Activated T-cell treated with anti-CD3 and anti-CD28 coated beads for 4 hours (primary cell): ENCODE measurements around the gene RGS7.
"Not testable (repeated sequence)": the region's sequence is repeated elsewhere in the genome, so short reads cannot be mapped to it uniquely, and the experiment has no call there.

ENCODE experiments used
- DNase-seq: peaks from one replicate; pipeline ENCODE4 v3.0.0-alpha.2; 2020

Gene RGS7

DNA sequence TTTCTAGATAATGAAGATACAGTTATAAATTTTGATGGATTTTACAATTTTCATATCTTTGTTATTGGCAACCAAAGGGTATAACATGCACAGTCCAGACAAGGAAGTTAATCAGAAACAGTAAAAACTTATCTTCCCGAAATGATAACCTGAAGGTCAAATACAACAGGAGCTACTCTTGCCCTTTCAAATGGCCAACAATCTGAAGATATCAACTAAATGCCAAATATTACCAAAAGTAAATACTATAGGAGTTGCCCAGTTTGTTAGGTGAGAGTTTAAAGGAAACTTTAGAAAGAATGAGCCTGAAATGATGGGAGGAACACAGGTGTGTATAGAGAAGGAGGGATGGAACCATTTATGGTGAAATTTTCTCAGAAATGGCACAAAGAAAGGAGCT is 153.2 kb downstream of the RGS7 start:
- no peak for DNase-seq

- DNase-seq, result no peak
Measured at GRCh38 chr1:241202401-241202800, 154.6 kb downstream of the RGS7 start.

DNA sequence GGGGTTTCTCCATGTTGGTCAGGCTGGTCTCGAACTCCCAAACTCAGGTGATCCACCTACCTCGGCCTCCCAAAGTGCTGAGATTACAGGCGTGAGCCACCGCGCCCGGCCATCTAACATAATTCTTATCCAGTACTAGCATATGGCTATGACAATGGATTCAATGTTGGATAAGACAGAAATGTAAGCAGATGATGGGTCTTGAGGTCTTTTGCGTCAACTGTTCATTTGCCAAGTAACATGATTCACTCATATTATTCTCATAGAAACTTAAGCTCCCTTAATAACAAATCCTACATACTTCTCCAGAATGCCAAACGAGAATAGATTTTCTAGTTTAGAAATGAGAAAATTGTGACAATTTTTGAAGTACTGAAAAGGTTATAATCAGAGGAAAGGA is 170.3 kb downstream of the RGS7 start:
- no peak for DNase-seq

DNA sequence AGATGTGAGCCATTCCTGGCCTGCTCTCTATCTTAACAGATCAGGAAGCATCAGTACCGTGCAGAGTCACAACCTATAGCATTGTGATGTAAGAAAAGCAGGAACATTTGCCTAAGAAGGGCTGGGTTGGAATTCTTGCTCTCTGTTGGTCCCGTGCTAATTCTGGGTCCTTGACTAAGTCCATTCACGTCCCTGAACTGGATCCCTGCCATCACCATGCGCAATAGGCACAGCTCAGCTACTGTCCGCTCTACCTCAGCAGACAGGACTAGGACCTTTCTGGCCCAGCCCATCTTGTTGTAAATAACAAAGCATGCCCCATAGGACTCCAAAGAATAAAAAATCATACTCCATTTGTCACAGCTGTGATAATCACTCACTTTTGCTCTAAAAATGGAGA is 175.0 kb downstream of the RGS7 start:
- DNase-seq, result no peak

- no peak for DNase-seq
Measured at GRCh38 chr1:241181471-241181870, 175.5 kb downstream of the RGS7 start.

DNA sequence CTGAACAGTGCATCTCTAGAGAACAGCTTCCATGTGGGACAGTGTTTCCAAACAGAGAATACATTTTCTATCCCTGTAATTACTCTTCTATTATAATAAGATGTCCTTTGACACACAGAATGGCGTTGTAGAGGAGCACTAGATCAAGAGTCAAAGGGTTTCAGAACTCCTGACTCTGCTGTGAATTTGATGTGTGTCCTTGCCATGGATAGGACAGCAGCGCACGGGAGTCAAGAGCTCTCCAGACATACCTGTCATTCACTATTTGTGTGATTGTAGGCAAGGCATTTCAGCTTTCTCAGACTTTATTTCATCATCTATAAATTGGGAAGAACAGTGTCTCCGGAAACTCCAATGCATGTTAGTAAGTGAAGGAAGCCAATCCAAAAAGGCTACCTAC is 176.4 kb downstream of the RGS7 start:
- DNase-seq, result no peak

DNA sequence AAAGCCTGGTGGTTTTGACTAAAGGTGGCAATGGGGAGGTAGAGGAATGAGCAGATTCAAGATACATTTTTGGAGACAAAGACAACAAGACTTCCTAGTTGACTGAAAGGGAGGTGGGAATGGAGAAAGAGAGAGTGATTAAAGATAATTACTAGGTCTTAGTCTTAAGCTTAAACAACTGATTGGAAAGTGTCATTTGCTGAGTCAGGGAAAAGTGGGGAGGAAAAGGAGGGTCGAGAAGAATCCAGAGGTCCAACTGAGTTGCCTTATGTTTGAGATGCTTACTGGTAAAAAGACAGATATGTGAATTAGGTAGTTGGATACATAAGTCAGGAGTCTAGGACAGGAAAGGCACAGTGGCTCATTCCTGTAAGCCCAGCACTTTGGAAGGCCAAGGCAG is 179.3 kb downstream of the RGS7 start:
- no peak for DNase-seq

DNA sequence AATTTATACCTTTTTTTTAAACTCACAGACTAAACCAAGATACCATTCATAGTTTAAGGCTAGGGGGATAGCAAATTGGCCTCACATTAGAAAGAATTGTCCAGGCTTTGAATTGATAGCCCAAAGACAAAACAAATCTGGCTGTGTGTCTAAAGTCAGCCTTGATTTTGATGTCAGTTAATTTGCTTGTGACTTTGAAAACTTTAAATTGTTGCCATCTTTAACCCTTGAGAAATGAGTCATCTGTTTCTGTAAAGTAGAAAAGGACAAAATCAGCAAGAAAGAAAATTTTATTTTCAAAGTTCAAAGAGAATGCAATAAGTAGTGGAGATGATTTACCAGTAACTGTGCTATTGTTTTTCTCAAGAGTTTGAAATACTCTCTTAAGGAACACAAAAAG is 184.5 kb downstream of the RGS7 start:
- DNase-seq, result no peak

- no peak for DNase-seq
Measured at GRCh38 chr1:241171991-241172390, 185.0 kb downstream of the RGS7 start.

DNA sequence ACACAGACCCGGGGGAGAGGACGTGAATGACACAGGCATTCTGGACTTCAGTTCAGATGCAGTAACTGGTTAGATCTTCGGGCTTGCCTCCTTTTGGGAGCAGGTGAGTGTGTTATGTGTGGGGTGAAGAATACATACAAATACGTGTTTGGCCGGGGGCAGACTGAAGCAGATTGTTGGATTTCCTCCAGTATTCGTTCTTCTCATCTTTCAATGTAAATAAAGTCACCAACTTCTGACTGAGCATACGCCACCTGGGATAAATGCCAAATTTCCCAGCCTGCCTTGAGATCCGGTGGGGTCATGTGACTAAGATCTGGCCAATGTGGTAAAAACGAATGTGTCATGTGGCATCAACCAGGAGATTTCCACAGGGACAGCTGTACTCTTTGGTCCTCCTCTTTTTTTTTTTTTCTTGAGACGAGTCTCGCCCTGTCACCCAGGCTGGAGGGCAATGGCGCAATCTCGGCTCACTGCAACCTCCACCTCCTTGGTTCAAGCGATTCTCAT is 189.8 kb downstream of the RGS7 start:
- no peak for DNase-seq

GRCh38 chr1:241166625-241167024 is 190.4 kb downstream of the RGS7 start:
- DNase-seq, result no peak

GRCh38 chr1:241165256-241165655 is 191.7 kb downstream of the RGS7 start:
- DNase-seq, result not testable (repeated sequence)

GRCh38 chr1:241163363-241163762 is 193.6 kb downstream of the RGS7 start:
- no peak for DNase-seq

DNA sequence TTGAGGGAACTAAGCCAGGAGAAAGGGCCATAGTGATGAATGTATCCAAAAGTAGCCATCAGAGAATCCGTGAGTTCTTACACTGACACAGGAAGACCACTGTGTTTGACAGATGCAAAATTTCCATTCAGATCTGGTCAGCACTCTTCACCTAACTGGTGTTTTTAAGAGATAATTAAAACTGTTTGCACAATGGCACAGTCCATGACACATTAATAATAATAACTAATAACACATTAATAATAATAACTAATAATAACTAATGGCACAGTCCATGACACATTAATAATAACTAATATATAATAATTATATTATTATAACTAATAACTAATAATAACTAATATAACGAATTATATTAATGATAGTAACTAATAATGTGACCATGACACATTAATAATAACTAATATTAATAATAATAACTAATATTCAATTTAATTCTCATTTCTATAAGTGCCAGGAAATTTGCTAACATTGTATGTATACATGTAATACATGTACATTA is 195.8 kb downstream of the RGS7 start:
- no peak for DNase-seq

DNA sequence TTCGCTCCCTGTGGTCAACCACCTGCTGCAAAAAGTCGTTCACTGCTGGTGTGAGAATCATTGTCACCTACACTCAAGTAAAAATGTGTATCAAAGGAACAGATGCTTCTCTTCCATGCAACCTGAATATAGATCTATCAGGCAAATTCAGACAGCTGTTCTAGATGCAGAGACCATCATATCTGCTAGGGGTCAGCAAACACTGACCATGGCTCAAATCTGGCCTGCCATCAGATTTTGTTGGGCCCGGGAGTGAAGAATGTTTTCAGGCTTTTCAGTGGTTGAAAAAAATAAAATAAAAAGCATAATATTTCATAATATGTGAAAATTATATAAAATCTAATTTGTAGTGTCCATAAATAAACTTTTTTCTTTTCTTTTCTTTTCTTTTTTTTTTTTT is 199.6 kb downstream of the RGS7 start:
- DNase-seq, result no peak

- no peak for DNase-seq
Measured at GRCh38 chr1:241156231-241156965, 200.6 kb downstream of the RGS7 start.

- DNase-seq, result no peak
Measured at GRCh38 chr1:241145881-241146280, 211.1 kb downstream of the RGS7 start.

DNA sequence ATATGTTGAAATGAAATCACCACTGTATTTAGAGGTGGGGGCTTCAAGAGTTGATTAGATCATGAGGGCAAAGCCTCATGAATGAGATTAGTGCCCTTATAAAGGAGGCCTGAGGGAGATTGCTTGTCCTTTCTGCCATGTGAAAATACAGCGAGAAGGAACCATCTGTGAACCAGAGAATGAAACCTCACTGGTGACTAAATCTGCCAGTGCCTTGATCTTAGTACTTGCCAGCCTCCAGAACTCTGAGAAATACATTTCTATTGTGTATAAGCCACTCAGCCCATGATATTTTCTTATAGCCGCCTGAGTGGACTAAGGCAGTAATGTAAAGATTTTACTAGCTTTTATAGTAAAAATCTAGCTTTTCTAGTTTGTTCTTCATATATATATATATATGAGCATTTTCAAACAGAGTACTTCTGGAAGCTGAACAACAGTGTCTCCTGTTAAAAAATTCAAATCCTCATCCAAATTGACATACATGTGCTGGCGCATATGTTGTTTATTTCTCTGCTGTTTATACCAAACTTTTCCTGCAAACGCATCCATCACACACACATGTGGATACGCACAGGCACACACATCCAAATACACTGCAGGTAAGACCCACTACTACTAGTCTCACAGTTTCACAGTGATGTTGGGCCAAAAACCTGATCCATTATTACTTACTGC is 213.1 kb downstream of the RGS7 start:
- DNase-seq, result no peak

DNA sequence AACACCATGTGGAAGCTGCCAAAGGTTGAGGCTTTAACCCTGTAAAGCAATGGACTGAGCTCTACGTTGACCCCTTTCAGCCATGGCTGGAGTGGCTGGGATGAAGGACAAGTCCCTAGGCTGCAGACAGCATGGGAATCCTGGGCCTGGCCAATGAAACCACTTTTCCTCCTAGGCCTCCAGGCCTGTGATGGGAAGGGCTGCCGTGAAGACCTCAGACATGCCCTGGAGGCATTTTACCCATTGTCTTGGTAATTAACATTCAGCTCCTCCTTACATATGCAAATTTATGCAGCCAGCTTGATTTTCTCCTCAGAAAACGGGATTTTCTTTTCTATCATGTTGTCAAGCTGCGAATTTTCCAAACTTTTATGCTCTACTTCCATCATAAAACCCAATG is 214.5 kb downstream of the RGS7 start:
- no peak for DNase-seq

DNA sequence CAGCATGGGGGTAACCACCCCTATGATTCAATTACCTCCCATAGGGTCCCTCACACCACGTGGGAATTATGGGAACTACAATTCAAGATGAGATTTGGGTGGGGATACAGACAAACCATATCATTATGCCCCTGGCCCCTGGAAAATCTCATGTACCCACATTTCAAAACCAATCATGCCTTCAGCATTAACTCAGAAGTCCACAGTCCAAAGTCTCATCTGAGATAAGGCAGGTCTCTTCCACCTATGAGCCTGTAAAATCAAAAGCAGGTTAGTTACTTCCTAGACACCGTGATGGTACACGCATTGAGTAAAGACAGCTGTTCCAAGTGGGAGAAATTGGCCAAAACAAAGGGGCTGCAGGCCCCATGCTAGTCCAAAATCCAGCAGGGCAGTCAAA is 215.4 kb downstream of the RGS7 start:
- DNase-seq, result not testable (repeated sequence)

DNA sequence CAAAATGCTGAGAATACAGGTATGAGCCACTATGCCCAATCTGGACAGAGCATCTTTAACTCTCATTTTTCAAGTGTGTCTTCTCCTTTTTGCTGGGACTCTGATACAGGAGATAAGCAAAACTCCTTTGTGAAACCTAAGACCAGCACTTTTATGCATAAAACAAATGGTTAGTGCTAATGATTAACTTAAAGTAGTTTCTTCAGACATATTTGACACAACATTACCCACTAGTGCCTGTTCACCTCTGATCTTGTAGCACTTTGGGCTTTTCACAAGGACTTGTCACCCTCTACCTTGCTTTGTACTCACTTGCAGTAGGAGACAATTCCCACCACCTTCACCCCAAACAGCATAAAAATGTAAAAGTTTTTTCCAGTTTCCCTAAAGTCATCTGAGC is 216.3 kb downstream of the RGS7 start:
- no peak for DNase-seq

DNA sequence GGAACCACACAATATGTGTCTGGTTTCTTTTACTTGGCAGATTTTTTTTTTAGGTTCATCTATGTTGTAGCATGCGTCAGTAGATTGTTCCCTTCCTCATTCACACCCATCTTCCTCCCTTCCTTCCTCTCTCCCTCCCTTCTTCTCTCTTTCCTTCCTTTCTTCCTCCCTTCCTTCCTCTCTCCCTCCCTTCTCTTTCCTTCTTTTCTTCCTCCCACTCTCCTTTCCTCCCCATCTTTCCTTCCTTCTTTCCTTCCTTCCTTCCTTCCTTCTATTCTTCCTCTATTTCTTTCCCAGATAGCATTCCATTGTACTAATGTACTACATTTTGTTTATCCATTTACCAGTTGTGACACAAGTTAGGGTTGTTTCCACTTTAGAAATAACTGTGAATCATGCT is 218.0 kb downstream of the RGS7 start:
- DNase-seq, result no peak

DNA sequence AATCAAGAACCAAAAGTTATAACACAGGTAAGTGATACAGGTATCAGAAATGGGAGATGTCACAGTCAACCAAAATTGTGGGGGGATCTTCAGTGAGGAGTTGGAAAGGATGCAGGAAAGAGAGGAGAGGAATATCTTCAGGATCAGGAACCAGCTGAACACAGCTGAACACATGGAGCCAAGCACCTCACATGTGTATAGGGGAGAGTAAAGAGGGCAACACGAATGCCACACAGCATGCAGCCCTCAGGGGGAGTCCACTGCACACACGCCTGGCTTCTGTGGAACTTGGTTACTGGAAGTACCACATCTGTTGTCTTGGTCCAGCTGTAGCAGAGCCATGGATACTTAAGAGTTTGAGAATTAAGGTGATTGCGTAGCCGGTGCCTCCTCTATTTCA is 218.8 kb downstream of the RGS7 start:
- DNase-seq, result no peak

DNA sequence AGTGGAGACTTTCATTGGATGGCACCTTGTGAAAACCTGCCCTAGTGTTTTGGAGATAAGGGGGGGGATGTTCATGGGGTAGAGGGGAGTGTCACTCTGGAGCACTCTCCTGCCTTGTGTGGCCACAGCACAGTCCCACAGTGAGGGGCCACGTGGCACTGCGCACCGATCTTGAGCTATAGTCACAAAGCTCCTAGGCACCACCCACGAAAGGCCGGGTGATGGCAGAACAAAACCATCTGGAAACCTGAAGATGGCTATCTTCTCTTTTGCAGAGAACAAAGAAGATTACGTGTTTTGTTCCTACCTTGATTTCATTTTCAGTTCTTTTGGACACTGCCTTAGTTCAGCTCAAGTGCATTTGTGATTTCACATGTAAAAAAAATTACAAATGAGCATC is 220.6 kb downstream of the RGS7 start:
- DNase-seq, result no peak
